Body of pancreas (tissue), 4 donors: Measurements from ENCODE around the gene ECSCR. TPM values are rescaled to one million over a fixed set of nuclear protein-coding genes. Genes with fewer than 3 reads are reported as not detected.

Source experiments
- ATAC-seq: fragments of 150-250 bp; one replicate; pipeline ENCODE4 v1.9.1; 2016
- DNase-seq, 4 donors: peaks; one replicate each; pipeline ENCODE4 v3.0.0-alpha.2; 2019
- H3K27ac ChIP-seq, 4 donors: fragments of 200-600 bp; sonication (generic); 1 replicate in 3 of 4; 2 replicates in 1 of 4; pipeline versions ENCODE4 v1.5.1 to v1.6.1; 2016 to 2019; ENCODE audit warnings: mild to moderate bottlenecking in 1 of 4, mixed read lengths in 1 of 4, moderate library complexity in 1 of 4
- H3K27me3 ChIP-seq, 2 donors: fragments of 200-600 bp; sonication (generic); one replicate each; pipeline ENCODE4 v1.6.0; 2016; ENCODE audit warnings: mild to moderate bottlenecking in 1 of 2
- H3K36me3 ChIP-seq, 2 donors: fragments of 200-600 bp; sonication (generic); replicated peaks in 1 of 2; 2 replicates each; pipeline ENCODE4 v1.5.1; 2016; ENCODE audit warnings: low read depth in 2 of 2; ENCODE audit not compliant: insufficient read depth in 1 of 2
- H3K4me1 ChIP-seq: fragments of 200-600 bp; sonication (generic); one replicate; pipeline ENCODE4 v1.6.0; 2016
- H3K4me3 ChIP-seq, 2 donors: fragments of 200-600 bp; sonication (generic); 1 replicate in 1 of 2; 2 replicates in 1 of 2; pipeline ENCODE4 v1.5.1; 2016 to 2019
- H3K9me3 ChIP-seq, 3 donors: fragments of 200-600 bp; sonication (generic); 1 replicate in 2 of 3; 2 replicates in 1 of 3; pipeline ENCODE4 v1.5.1; 2016
- CTCF ChIP-seq, 7 experiments: fragments of 450-650 bp in 4 of 7; fragments of 200-600 bp in 3 of 7; sonication (generic) in 3 of 7; IDR thresholded peaks; one replicate each; pipeline ENCODE4 v1.5.1; 2016 to 2019; ENCODE audit warnings: antibody characterized with exemption in 7 of 7
- POLR2A ChIP-seq, 3 donors: fragments of 450-650 bp; IDR thresholded peaks; one replicate each; pipeline ENCODE4 v1.6.1; 2016; ENCODE audit warnings: antibody characterized with exemption in 3 of 3, mild to moderate bottlenecking in 2 of 3
- WGBS, 2 donors: methylation state at CpG; one replicate each; pipeline ENCODE4 v1.1.5; 2017; 5-methylcytosine and 5-hydroxymethylcytosine counted together
- intact Hi-C: fragments of 100-400 bp; cut with DNase I; formaldehyde crosslinking; loops from one replicate; pipeline ENCODE4 v1.15.1; 2023
- total RNA-seq, 2 donors: library from RNA; depleted of rRNA; stranded (reverse); fragments of >200 nt; gene quantifications; one replicate each; pipeline ENCODE4 v1.1.0, GENCODE V29; 2016

Gene ECSCR
- total RNA-seq, 2 donors from 2014 or later, result 2.6 to 6.2 TPM

GRCh38 chr5:139414581-139415130 lies 47.9 kb downstream of the ECSCR start:
- DNase-seq (no peak), ATAC-seq (peak; percentile 25)
- Histone ChIP-seq H3K27ac (peak overlapping the region in 3 of 4 donors; percentile 6 to 47 (median 46)), H3K9me3 (no peaks in the 10 kb centered on the region), H3K4me3 (no peak overlapping the region), H3K4me1 (peaks cover 11% of the 10 kb centered on the region), H3K27me3 (no peaks in the 10 kb centered on the region), H3K36me3 (no peaks in the 10 kb centered on the region)
- WGBS, 2 donors, result 73 to 77% methylated on average over 9 of the region's 9 CpGs
- intact Hi-C loops, result no loop called here
- TF ChIP-seq POLR2A (IDR thresholded peaks at IDR 0.05) (no peak), CTCF (IDR thresholded peaks at IDR 0.05) (no peak)

DNA sequence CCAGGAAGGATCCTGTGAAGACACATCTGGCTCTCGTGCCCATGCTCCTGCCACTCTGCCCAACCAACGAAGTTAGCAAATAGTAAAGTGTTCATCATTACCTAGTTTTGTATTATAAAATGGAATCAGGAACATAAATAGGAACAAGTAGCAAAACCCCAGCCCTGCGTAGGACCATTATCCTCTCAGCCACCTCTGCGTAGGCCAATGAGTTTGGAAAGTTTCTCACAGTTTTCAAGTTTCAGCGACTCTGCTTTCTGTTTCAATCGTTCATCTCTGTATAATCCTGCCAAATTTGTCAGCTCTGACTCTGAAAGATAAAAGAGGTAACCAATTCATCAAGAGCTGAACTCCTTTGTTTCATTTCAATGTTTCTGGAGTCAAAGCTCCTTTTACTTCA lies 48.6 kb downstream of the ECSCR start:
- no peak overlapping the region for H3K4me3 ChIP-seq
- ATAC-seq (no peak), DNase-seq (no peak)
- WGBS, 2 donors, result 72 to 77% methylated on average over 6 of the region's 6 CpGs
- peak overlapping the region in 1 of 4 donors; percentile 47 for H3K27ac ChIP-seq
- no peaks in the 10 kb centered on the region for H3K9me3 ChIP-seq
- intact Hi-C loops, result no loop called here
- H3K36me3 ChIP-seq, result no peaks in the 10 kb centered on the region
- H3K27me3 ChIP-seq, result no peaks in the 10 kb centered on the region
- TF ChIP-seq CTCF (IDR thresholded peaks at IDR 0.05), result no peak
- TF ChIP-seq POLR2A (IDR thresholded peaks at IDR 0.05), result no peak
- H3K4me1 ChIP-seq, result peaks cover 11% of the 10 kb centered on the region

- no peaks in the 10 kb centered on the region for H3K9me3 ChIP-seq
- H3K4me3 ChIP-seq, result no peak overlapping the region
- H3K4me1 ChIP-seq, result peaks cover 11% of the 10 kb centered on the region
- no peaks in the 10 kb centered on the region for H3K27me3 ChIP-seq
- no peaks in the 10 kb centered on the region for H3K36me3 ChIP-seq
- ATAC-seq (no peak), DNase-seq (no peak)
- intact Hi-C loops, result no loop called here
- no peak overlapping the region for H3K27ac ChIP-seq
- no peak for TF ChIP-seq CTCF (IDR thresholded peaks at IDR 0.05)
- TF ChIP-seq POLR2A (IDR thresholded peaks at IDR 0.05), result no peak
- WGBS, 2 donors, result 91% methylated on average over 6 of the region's 6 CpGs
Observed at GRCh38 chr5:139413153-139413552, 49.4 kb downstream of the ECSCR start.

DNA sequence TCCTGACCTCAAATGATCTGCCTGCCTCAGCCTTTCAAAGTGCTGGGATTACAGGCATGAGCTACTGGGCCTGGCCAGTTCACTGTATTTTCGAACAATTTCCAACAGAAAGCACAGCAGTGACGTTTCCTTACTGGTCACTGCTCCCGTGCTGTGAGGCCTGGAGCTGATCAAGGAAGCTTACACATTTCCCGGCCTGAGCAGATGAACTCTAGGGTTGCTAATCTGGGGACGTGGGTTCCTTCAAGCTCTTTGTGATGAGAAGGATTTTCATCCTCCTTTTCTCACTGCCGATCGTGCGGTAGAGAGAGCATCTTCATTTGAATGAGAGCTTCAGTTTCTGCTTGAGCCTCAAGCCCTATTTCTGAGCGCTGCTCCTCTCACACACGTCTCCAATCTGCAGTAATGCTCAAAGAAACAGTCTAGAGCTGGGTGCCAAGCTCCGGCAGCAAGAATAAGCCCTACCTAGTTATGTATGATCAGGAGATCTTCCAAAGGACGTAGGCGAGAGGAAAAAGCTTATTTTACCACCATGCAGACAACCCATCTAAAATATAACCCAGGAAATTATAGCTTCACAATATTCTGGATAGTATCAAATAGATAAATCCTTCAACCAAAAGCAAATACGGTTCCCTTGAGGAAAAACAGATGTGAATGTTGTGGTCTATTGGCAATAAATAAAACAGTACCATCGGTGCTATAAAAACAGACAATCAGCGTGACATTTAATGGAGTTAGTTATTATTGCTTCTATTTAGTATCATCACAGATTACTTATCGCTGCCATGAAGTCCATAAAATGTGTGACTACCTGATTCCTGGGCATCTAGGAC lies 51.3 kb downstream of the ECSCR start:
- ATAC-seq, result no peak
- Histone ChIP-seq H3K4me1 (peaks cover 11% of the 10 kb centered on the region), H3K36me3 (no peaks in the 10 kb centered on the region), H3K27ac (no peak overlapping the region), H3K9me3 (no peaks in the 10 kb centered on the region), H3K4me3 (no peak overlapping the region), H3K27me3 (no peaks in the 10 kb centered on the region)
- 74 to 81% methylated on average over 17 of the region's 17 CpGs for WGBS, 2 donors
- no peak for DNase-seq
- TF ChIP-seq CTCF (IDR thresholded peaks at IDR 0.05), result no peak
- no peak for TF ChIP-seq POLR2A (IDR thresholded peaks at IDR 0.05)
- intact Hi-C loops, result no loop called here
